Myometrial cell (primary cell): ENCODE data around the gene KRTAP4-8. TPM values are rescaled to one million over a fixed set of nuclear protein-coding genes. Genes with fewer than 3 reads are reported as not detected.

Experiments
- total RNA-seq: library from RNA; depleted of rRNA; stranded (reverse); fragments of >200 nt; gene quantifications from 2 replicates; pipeline ENCODE4 v1.2.3, GENCODE V29; 2015

The KRTAP4-8 gene
- total RNA-seq: not detected in 2 replicates

DNA sequence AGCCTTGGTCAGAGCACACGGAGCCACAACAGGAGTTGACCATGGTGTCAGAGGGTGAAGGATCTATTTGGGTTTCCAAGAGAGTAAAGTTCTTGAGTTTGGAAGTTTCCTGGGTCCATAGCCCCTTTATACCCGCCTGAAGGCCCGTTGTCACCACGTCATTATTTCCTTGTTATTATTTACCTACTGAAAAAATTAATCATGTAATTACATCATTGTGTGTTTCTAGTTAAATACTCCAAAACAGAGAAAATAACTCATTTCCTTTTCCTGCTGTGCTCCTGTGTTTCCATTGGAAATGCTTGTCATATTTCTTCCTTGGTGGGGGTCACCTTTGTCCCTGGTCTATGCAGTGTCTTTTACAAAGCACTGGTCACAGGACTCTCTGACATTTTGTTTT, at the start of gene KRTAP4-8:
Gene KRTAP4-8, minus strand, starts transcription at position 101 of the 400 bp plus-strand sequence. Its CDS starts 58 bp downstream, at position 43.

GRCh38 chr17:41140360-41141131, 42.6 kb upstream of the KRTAP4-8 start, which contains the start of gene KRTAP4-6:
Gene KRTAP4-6 (minus strand): TSS chr17:41140544. CDS start chr17:41140487, 57 bp downstream.

DNA sequence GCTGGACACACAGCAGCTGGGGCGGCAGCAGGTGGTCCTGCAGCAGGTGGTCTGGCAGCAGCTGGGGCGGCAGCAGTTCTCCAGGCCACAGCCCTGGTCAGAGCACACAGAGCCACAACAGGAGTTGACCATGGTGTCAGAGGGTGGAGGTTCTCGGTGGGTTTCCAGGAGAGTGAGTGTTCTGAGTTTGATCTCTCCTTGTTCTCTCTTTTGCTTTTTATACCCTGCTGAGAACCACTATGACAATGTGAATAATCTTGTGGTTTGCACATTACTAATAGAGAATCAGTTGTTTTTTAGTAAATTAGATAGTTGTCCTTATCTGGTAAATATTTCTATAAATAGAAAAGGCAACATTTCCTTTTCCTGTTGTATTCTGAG, 26.0 kb upstream of the KRTAP4-8 start, which contains the start of gene KRTAP4-12:
Gene KRTAP4-12, minus strand, starts transcription at position 192 of the 381 bp plus-strand sequence. Its CDS starts 60 bp downstream, at position 132.

DNA sequence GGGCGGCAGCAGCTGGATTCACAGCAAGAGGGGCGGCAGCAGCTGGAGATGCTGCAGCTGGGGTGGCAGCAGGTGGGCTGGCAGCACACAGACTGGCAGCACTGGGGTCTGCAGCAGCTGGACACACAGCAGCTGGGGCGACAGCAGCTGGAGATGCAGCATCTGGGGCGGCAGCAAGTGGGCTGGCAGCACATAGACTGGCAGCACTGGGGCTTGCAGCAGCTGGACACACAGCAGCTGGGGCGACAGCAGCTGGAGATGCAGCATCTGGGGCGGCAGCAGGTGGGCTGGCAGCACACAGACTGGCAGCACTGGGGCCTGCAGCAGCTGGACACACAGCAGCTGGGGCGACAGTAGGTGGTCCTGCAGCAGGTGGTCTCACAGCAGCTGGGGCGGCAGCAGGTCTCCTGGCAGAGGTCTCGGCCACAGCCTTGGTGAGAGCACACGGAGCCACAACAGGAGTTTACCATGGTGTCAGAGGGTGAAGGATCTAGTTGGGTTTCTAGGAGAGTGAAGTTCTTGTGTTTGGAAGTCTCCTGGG, 20.0 kb upstream of the KRTAP4-8 start, which contains the start of gene KRTAP4-11:
Gene KRTAP4-11, minus strand, starts transcription at position 528 of the 541 bp plus-strand sequence. Its CDS starts 58 bp downstream, at position 470.

GRCh38 chr17:41105347-41105746, 7.4 kb upstream of the KRTAP4-8 start, which contains the start of gene KRTAP4-9:
Gene KRTAP4-9 (plus strand): TSS chr17:41105389. CDS start chr17:41105389, 0 bp downstream.

GRCh38 chr17:41101586-41102259, 3.8 kb upstream of the KRTAP4-8 start, which contains the start of gene KRTAP4-16:
Gene KRTAP4-16 (minus strand): TSS chr17:41102209. CDS start chr17:41102209, 0 bp downstream.

GRCh38 chr17:41084100-41084856, 13.7 kb downstream of the KRTAP4-8 start, which contains the start of gene KRTAP4-7:
Gene KRTAP4-7 (plus strand): TSS chr17:41084150. CDS start chr17:41084207, 57 bp downstream.

DNA sequence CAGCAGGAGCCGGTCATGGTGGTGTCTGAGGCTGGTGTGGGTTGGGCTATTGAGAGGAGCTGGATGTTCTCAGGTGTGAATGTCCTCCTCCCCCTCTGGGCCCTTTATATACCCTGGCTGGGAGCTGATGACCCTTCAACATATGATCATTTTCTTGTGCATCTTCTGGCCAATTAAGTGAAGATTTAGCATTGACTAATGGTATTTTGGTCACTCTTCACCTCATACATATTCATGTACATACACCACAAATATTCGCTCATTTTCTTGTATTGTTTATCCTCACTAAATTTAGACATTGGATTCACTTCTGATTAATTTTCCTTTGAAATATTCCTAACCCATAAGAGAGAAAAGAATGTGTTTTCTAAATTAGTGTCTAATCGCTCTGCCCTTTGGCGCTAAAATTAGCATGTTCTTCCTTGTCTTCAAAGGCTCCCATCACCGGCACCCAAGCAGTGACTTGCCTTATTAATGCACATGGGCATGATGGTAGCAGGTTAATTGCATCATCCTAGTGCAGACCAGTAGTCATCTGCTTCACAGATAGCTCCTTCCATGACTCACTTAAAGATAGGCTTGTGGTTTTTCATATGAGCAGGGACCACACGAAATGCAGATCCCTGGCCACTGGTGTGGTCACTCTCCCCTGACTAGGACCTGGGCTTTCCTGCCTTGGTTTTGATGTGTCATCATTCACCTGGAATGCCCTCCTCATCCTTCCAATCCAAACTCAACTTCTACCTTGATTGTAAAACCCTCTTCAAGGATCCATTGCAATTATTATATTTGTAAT, 31.9 kb downstream of the KRTAP4-8 start, which contains the start of gene KRTAP2-4:
Gene KRTAP2-4, minus strand, starts transcription at position 51 of the 796 bp plus-strand sequence. Its CDS starts 34 bp downstream, at position 17.

DNA sequence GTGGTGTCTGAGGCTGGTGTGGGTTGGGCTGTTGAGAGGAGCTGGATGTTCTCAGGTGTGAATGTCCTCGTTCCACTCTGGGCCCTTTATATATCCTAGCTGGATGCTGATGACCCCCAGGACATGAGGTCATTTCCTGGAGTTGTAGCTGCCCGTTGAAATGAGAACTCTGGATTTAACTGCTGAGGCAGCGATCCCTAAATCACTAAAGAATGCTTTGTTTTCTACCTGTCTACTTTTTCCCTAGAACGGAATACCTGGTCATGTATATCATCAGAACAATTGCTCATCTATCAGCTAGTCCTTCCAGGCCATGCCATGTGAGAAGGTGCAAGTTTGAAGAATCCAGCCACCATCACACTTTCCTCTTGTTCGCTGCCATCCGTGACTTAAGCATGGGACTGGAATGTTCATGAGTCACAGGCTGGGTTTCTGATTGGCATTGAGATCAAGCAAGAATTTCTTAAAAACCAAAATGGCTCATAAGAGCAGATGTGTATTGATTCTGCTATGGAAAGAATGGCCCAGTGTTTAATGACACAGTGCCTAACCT, 37.8 kb downstream of the KRTAP4-8 start, which contains the start of gene KRTAP2-3:
Gene KRTAP2-3, minus strand, starts transcription at position 63 of the 553 bp plus-strand sequence. CDS start 64 bp downstream, outside the sequence.

GRCh38 chr17:41055130-41055529, 42.8 kb downstream of the KRTAP4-8 start, which contains the start of gene KRTAP2-2:
Gene KRTAP2-2 (minus strand): TSS chr17:41055230. CDS start chr17:41055211, 19 bp downstream.

Other genes with a start within 250 kb of the KRTAP4-8 start
- under 0.01 TPM in 1 of 2 replicates, not detected in the other for gene KRT12, start 230.9 kb downstream of the KRTAP4-8 start, total RNA-seq
- not detected in 2 replicates for gene KRT20, start 212.9 kb downstream of the KRTAP4-8 start, total RNA-seq
- 3.5 and 4.3 TPM in 2 replicates for gene KRT23, start 160.5 kb downstream of the KRTAP4-8 start, total RNA-seq
- not detected in 2 replicates for gene KRT39, start 131.2 kb downstream of the KRTAP4-8 start, total RNA-seq
- not detected in 2 replicates for gene KRT40, start 113.8 kb downstream of the KRTAP4-8 start, total RNA-seq
- gene KRTAP3-3, start 104.0 kb downstream of the KRTAP4-8 start, total RNA-seq: not detected in 2 replicates
- gene KRTAP3-2, start 98.2 kb downstream of the KRTAP4-8 start, total RNA-seq: not detected in 2 replicates
- gene KRTAP3-1, start 89.0 kb downstream of the KRTAP4-8 start, total RNA-seq: not detected in 2 replicates
- gene KRTAP1-5, start 70.9 kb downstream of the KRTAP4-8 start, total RNA-seq: 15.4 and 18.2 TPM in 2 replicates
- gene KRTAP1-4, start 67.9 kb downstream of the KRTAP4-8 start, total RNA-seq: not detected in 2 replicates
- gene KRTAP1-3, start 63.3 kb downstream of the KRTAP4-8 start, total RNA-seq: not detected in 2 replicates
- gene KRTAP1-1, start 56.7 kb downstream of the KRTAP4-8 start, total RNA-seq: 0.35 TPM in 1 of 2 replicates, not detected in the other
- gene KRTAP2-1, start 50.8 kb downstream of the KRTAP4-8 start, total RNA-seq: not detected in 2 replicates
- gene KRTAP2-2, start 42.9 kb downstream of the KRTAP4-8 start, total RNA-seq: not detected in 2 replicates
- gene KRTAP2-3, start 38.0 kb downstream of the KRTAP4-8 start, total RNA-seq: 0.89 TPM in 1 of 2 replicates, not detected in the other
- not detected in 2 replicates for gene KRTAP2-4, start 32.3 kb downstream of the KRTAP4-8 start, total RNA-seq
- not detected in 2 replicates for gene KRTAP4-7, start 14.0 kb downstream of the KRTAP4-8 start, total RNA-seq
- not detected in 2 replicates for gene KRTAP4-16, start 4.1 kb upstream of the KRTAP4-8 start, total RNA-seq
- gene KRTAP4-9, start 7.2 kb upstream of the KRTAP4-8 start, total RNA-seq: not detected in 2 replicates
- gene KRTAP4-11, start 20.2 kb upstream of the KRTAP4-8 start, total RNA-seq: not detected in 2 replicates
- gene KRTAP4-12, start 26.0 kb upstream of the KRTAP4-8 start, total RNA-seq: not detected in 2 replicates
- not detected in 2 replicates for gene KRTAP4-6, start 42.4 kb upstream of the KRTAP4-8 start, total RNA-seq
- gene KRTAP4-5, start 51.7 kb upstream of the KRTAP4-8 start, total RNA-seq: not detected in 2 replicates
- gene KRTAP4-4, start 62.6 kb upstream of the KRTAP4-8 start, total RNA-seq: not detected in 2 replicates
- not detected in 2 replicates for gene KRTAP4-3, start 70.1 kb upstream of the KRTAP4-8 start, total RNA-seq
- not detected in 2 replicates for gene KRTAP4-2, start 80.1 kb upstream of the KRTAP4-8 start, total RNA-seq
- gene KRTAP4-1, start 86.8 kb upstream of the KRTAP4-8 start, total RNA-seq: not detected in 2 replicates
- not detected in 2 replicates for gene KRTAP9-1, start 91.7 kb upstream of the KRTAP4-8 start, total RNA-seq
- gene KRTAP9-2, start 128.5 kb upstream of the KRTAP4-8 start, total RNA-seq: not detected in 2 replicates
- gene KRTAP9-3, start 134.3 kb upstream of the KRTAP4-8 start, total RNA-seq: not detected in 2 replicates
- gene KRTAP9-8, start 139.9 kb upstream of the KRTAP4-8 start, total RNA-seq: not detected in 2 replicates
- gene KRTAP9-4, start 151.5 kb upstream of the KRTAP4-8 start, total RNA-seq: not detected in 2 replicates
- gene KRTAP9-9, start 157.2 kb upstream of the KRTAP4-8 start, total RNA-seq: not detected in 2 replicates
- gene KRTAP9-6, start 167.2 kb upstream of the KRTAP4-8 start, total RNA-seq: not detected in 2 replicates
- not detected in 2 replicates for gene KRTAP9-7, start 177.6 kb upstream of the KRTAP4-8 start, total RNA-seq
- gene KRTAP29-1, start 204.7 kb upstream of the KRTAP4-8 start, total RNA-seq: not detected in 2 replicates
- not detected in 2 replicates for gene KRTAP16-1, start 211.2 kb upstream of the KRTAP4-8 start, total RNA-seq
- not detected in 2 replicates for gene KRTAP17-1, start 217.6 kb upstream of the KRTAP4-8 start, total RNA-seq